SK-N-SH (cell line): ENCODE measurements around the gene C5orf58. TPM values are rescaled to one million over a fixed set of nuclear protein-coding genes. Genes with fewer than 3 reads are reported as not detected.

Experiments used
- CTCF ChIA-PET: fragments of 300-600, 350-600 bp; formaldehyde crosslinking; extraction: SDS; loops from one replicate; lab custom pipeline; 2021; lab: Yijun Ruan, JAX
- POLR2A ChIA-PET: fragments of 350-600 bp; sonication (Branson Sonifier 250); formaldehyde crosslinking; extraction: SDS; loops from one replicate; lab custom pipeline; 2020; ENCODE audit warnings: antibody characterized with exemption, inconsistent platforms; lab: Yijun Ruan, JAX
- DNase-seq: peaks from one replicate; pipeline ENCODE4 v3.0.0; 2012
- H2AFZ ChIP-seq: fragments of 200-600 bp; sonication (generic); 2 replicates; pipeline ENCODE4 v1.8.1; 2016; ENCODE audit warnings: antibody characterized with exemption, mild to moderate bottlenecking, low read depth
- H3F3A ChIP-seq: fragments of 200-600 bp; sonication (generic); replicated peaks from 2 replicates; pipeline ENCODE3; 2016; ENCODE audit warnings: antibody characterized with exemption, mild to moderate bottlenecking; ENCODE audit not compliant: insufficient read depth
- H3K27ac ChIP-seq, 2 experiments: fragments of 200-500 bp in 1 of 2; fragments of 200-600 bp in 1 of 2; sonication (Bioruptor generic) in 1 of 2; sonication (generic), shearing (Covaris generic) in 1 of 2; 2 replicates each; pipeline versions ENCODE4 v1.5.1 to v1.6.1; 2014 to 2016; ENCODE audit warnings: low read depth in 2 of 2, inconsistent platforms in 1 of 2, low read length in 1 of 2, mild to moderate bottlenecking in 1 of 2, mixed read lengths in 1 of 2
- H3K27me3 ChIP-seq: fragments of 200-600 bp; sonication (generic), shearing (Covaris generic); 2 replicates; pipeline ENCODE4 v1.6.1; 2016; ENCODE audit warnings: mixed run types; ENCODE audit not compliant: insufficient read depth
- H3K36me3 ChIP-seq, 2 experiments: fragments of 200-500 bp in 1 of 2; fragments of 200-600 bp in 1 of 2; sonication (Bioruptor generic) in 1 of 2; sonication (generic) in 1 of 2; replicated peaks in 1 of 2; 2 replicates each; pipeline versions ENCODE3 to v1.5.1; 2014 to 2016; ENCODE audit warnings: low read length in 1 of 2, mild to moderate bottlenecking in 1 of 2; ENCODE audit not compliant: insufficient read depth in 2 of 2, control insufficient read depth in 1 of 2
- H3K4me1 ChIP-seq, 2 experiments: fragments of 200-500 bp in 1 of 2; fragments of 200-600 bp in 1 of 2; sonication (Bioruptor generic) in 1 of 2; sonication (generic), shearing (Covaris generic) in 1 of 2; 2 replicates each; pipeline versions ENCODE4 v1.5.1 to v1.6.1; 2014 to 2016; ENCODE audit warnings: low read depth in 1 of 2, low read length in 1 of 2, mixed run types in 1 of 2; ENCODE audit not compliant: insufficient read depth in 2 of 2, control insufficient read depth in 1 of 2
- H3K4me2 ChIP-seq: fragments of 200-600 bp; sonication (generic), shearing (Covaris generic); 2 replicates; pipeline ENCODE4 v1.6.1; 2017; ENCODE audit warnings: mixed run types
- H3K4me3 ChIP-seq, 2 experiments: fragments of 200-500 bp in 1 of 2; fragments of 200-600 bp in 1 of 2; sonication (Bioruptor generic) in 1 of 2; sonication (generic), shearing (Covaris generic) in 1 of 2; 2 replicates each; pipeline versions ENCODE4 v1.5.1 to v1.8.1; 2014 to 2016; ENCODE audit warnings: low read depth in 2 of 2, inconsistent platforms in 1 of 2, low read length in 1 of 2, mild to moderate bottlenecking in 1 of 2, mixed read lengths in 1 of 2, moderate library complexity in 1 of 2
- H3K79me2 ChIP-seq: fragments of 200-600 bp; sonication (generic); 2 replicates; pipeline ENCODE4 v1.8.1; 2017; ENCODE audit warnings: mild to moderate bottlenecking; ENCODE audit not compliant: insufficient read depth
- H3K9ac ChIP-seq: fragments of 200-600 bp; sonication (generic); 2 replicates; pipeline ENCODE4 v1.6.1; 2017; ENCODE audit warnings: mixed run types
- H3K9me2 ChIP-seq: fragments of 200-600 bp; sonication (generic); 2 replicates; pipeline ENCODE4 v1.6.1; 2017; ENCODE audit warnings: mixed run types
- H3K9me3 ChIP-seq: fragments of 200-600 bp; sonication (generic); 2 replicates; pipeline ENCODE4 v1.6.1; 2017; ENCODE audit warnings: mixed run types, mild to moderate bottlenecking, moderate library complexity
- H4K20me1 ChIP-seq: fragments of 200-600 bp; sonication (generic); 2 replicates; pipeline ENCODE4 v1.6.1; 2017; ENCODE audit warnings: mild to moderate bottlenecking, mixed run types; ENCODE audit not compliant: insufficient read depth
- CHD2 ChIP-seq: fragments of 150-350 bp; IDR thresholded peaks from 2 replicates; pipeline ENCODE4 v1.6.1; 2018; ENCODE audit warnings: low read length; ENCODE audit not compliant: partially characterized antibody
- CTCF ChIP-seq: fragments of 200-600 bp; sonication (generic); IDR thresholded peaks from 2 replicates; pipeline ENCODE4 v1.6.1; 2017; ENCODE audit warnings: antibody characterized with exemption, mild to moderate bottlenecking, moderate library complexity
- ELF1 ChIP-seq: IDR thresholded peaks from 2 replicates; pipeline ENCODE4 v1.4.0; 2012
- EP300 ChIP-seq, 2 experiments: IDR thresholded peaks; 2 replicates each; pipeline versions ENCODE4 v1.4.0 to v1.6.1; 2012; ENCODE audit warnings: borderline replicate concordance in 1 of 2, low read depth in 1 of 2, low read length in 1 of 2
- EZH2phosphoT487 ChIP-seq: fragments of 200-600 bp; sonication (generic); IDR thresholded peaks from 2 replicates; pipeline ENCODE4 v1.6.1; 2017; ENCODE audit warnings: low read depth, mixed run types, mild to moderate bottlenecking, antibody characterized with exemption, moderate library complexity, borderline replicate concordance
- FOSL2 ChIP-seq: IDR thresholded peaks from 2 replicates; pipeline ENCODE4 v1.4.0; 2012; ENCODE audit warnings: low read depth, mild to moderate bottlenecking, moderate library complexity, borderline replicate concordance
- GATA2 ChIP-seq: sonication (generic); formaldehyde crosslinking; IDR thresholded peaks from 2 replicates; pipeline ENCODE4 v1.5.0; 2020; ENCODE audit warnings: mild to moderate bottlenecking, missing genetic modification reagents
- IRF3 ChIP-seq: fragments of 150-350 bp; IDR thresholded peaks from 2 replicates; pipeline ENCODE4 v1.6.1; 2016; ENCODE audit warnings: mild to moderate bottlenecking, low read depth, low read length
- JUND ChIP-seq: IDR thresholded peaks from 2 replicates; pipeline ENCODE4 v1.4.0; 2012
- MEF2A ChIP-seq: IDR thresholded peaks from 2 replicates; pipeline ENCODE4 v1.4.0; 2012; ENCODE audit warnings: low read depth, borderline replicate concordance
- MXI1 ChIP-seq: IDR thresholded peaks from 2 replicates; pipeline ENCODE4 v1.6.1; 2012; ENCODE audit warnings: mild to moderate bottlenecking, low read depth, low read length, improper control_type of control experiment
- NRF1 ChIP-seq: IDR thresholded peaks from 2 replicates; pipeline ENCODE4 v1.6.1; 2012; ENCODE audit warnings: low read depth, mild to moderate bottlenecking, low read length
- PBX3 ChIP-seq: IDR thresholded peaks from 2 replicates; pipeline ENCODE4; 2012
- RAD21 ChIP-seq: IDR thresholded peaks from 2 replicates; pipeline ENCODE4 v1.6.1; 2012; ENCODE audit warnings: mild to moderate bottlenecking, low read length
- RXRA ChIP-seq: IDR thresholded peaks from 2 replicates; pipeline ENCODE4 v1.4.0; 2012; ENCODE audit warnings: low read depth, mild to moderate bottlenecking, borderline replicate concordance
- SMC3 ChIP-seq: IDR thresholded peaks from 2 replicates; pipeline ENCODE4 v1.6.1; 2012; ENCODE audit warnings: low read depth, low read length, improper control_type of control experiment
- TAF1 ChIP-seq: IDR thresholded peaks from 2 replicates; pipeline ENCODE4 v1.6.1; 2012; ENCODE audit warnings: low read depth, mild to moderate bottlenecking, low read length, moderate library complexity, borderline replicate concordance
- TEAD4 ChIP-seq: IDR thresholded peaks from 2 replicates; pipeline ENCODE4 v1.4.0; 2012; ENCODE audit warnings: mild to moderate bottlenecking, borderline replicate concordance; ENCODE audit not compliant: insufficient read depth
- USF1 ChIP-seq: IDR thresholded peaks from 2 replicates; pipeline ENCODE4 v1.4.0; 2012; ENCODE audit warnings: low read depth, borderline replicate concordance
- USF2 ChIP-seq: fragments of 150-350 bp; IDR thresholded peaks from 2 replicates; pipeline ENCODE4 v1.6.1; 2017; ENCODE audit warnings: antibody characterized with exemption, low read length, low read depth, borderline replicate concordance
- YY1 ChIP-seq: IDR thresholded peaks from 2 replicates; pipeline ENCODE4 v1.4.0; 2012; ENCODE audit warnings: low read depth, mild to moderate bottlenecking
- WGBS: methylation state at CpG from one replicate; pipeline ENCODE4 v1.1.6; 2017; ENCODE audit warnings: low lambda C conversion rate; 5-methylcytosine and 5-hydroxymethylcytosine counted together
- polyA plus RNA-seq, 3 experiments: library from polyadenylated mRNA; depleted of rRNA; stranded (reverse); fragments of >200 nt; gene quantifications; 2 replicates each; pipeline ENCODE4 v1.2.3, GENCODE V29; 2012

C5orf58 gene
- polyA plus RNA-seq, 1 of the 3 experiments (the other 2 are of a cell fraction) = not detected

- TF ChIP-seq USF1 = no peak
- peak; percentile 92 for TF ChIP-seq SMC3
- TF ChIP-seq CHD2 = no peak
- no peak for TF ChIP-seq PBX3
- peak; percentile 75 for TF ChIP-seq CTCF
- no peak for TF ChIP-seq JUND
- TF ChIP-seq RXRA = no peak
- TF ChIP-seq RAD21 = peak; percentile 98
- no peak for TF ChIP-seq YY1
- H3F3A ChIP-seq = peaks cover 9% of the 10 kb centered on the region
- DNase-seq = peak; percentile 57
- no peak overlapping the region for H3K9ac ChIP-seq
- no peaks in the 10 kb centered on the region for H3K9me2 ChIP-seq
- no peaks in the 10 kb centered on the region for H3K79me2 ChIP-seq
- CTCF ChIA-PET = interaction anchor here (0.5 to 8.3 kb wide), 45 partner anchors 9 to 1765 kb away, joined by 3 to 143 read pairs (median 4); partner anchors contain the start of gene DOCK2
- no peaks in the 10 kb centered on the region for H3K27me3 ChIP-seq
- no peaks in the 10 kb centered on the region for H4K20me1 ChIP-seq
- POLR2A ChIA-PET = no interaction called here
- no peaks in the 10 kb centered on the region for H3K9me3 ChIP-seq
- no peak overlapping the region for H3K4me2 ChIP-seq
- H3K4me3 ChIP-seq = no peak overlapping the region; a peak in 1 of 4 replicates
- H3K36me3 ChIP-seq = no peaks in the 10 kb centered on the region
- peaks cover 0 to 15% of the 10 kb centered on the region in 2 experiments; a peak in 1 of 4 replicates for H3K4me1 ChIP-seq
- H2AFZ ChIP-seq = no peak overlapping the region
- H3K27ac ChIP-seq = no peak overlapping the region
Observed at GRCh38 chr5:170216257-170216864, 16.4 kb upstream of the C5orf58 start.

GRCh38 chr5:170217831-170218230, 15.0 kb upstream of the C5orf58 start:
- H3K4me2 ChIP-seq = no peak overlapping the region
- no peaks in the 10 kb centered on the region for H3K79me2 ChIP-seq
- H3K4me3 ChIP-seq = no peak overlapping the region
- ChIA-PET CTCF (interaction anchor here (1.2 to 11.9 kb wide), 7 partner anchors 9 to 516 kb away, joined by 4 to 257 read pairs (median 30); no protein-coding TSS in a partner anchor), POLR2A (no interaction called here)
- H2AFZ ChIP-seq = no peak overlapping the region
- H3F3A ChIP-seq = peaks cover 9% of the 10 kb centered on the region
- WGBS = 69% methylated on average over 5 of the region's 5 CpGs
- H3K4me1 ChIP-seq = peaks cover 0 to 15% of the 10 kb centered on the region in 2 experiments; a peak in 1 of 4 replicates
- H3K9me2 ChIP-seq = no peaks in the 10 kb centered on the region
- no peaks in the 10 kb centered on the region for H3K27me3 ChIP-seq
- no peak overlapping the region for H3K9ac ChIP-seq
- no peaks in the 10 kb centered on the region for H3K36me3 ChIP-seq
- H3K9me3 ChIP-seq = no peaks in the 10 kb centered on the region
- DNase-seq = no peak
- H4K20me1 ChIP-seq = no peaks in the 10 kb centered on the region
- H3K27ac ChIP-seq = no peak overlapping the region
- no peak for TF ChIP-seq USF2
- TF ChIP-seq GATA2 (CRISPR knock-in tag) = no peak
- TF ChIP-seq ELF1 = no peak
- no peak for TF ChIP-seq JUND
- no peak for TF ChIP-seq SMC3
- TF ChIP-seq NRF1 = no peak
- no peak for TF ChIP-seq MEF2A
- no peak for TF ChIP-seq EZH2phosphoT487
- TF ChIP-seq RAD21 = no peak
- TF ChIP-seq CHD2 = no peak
- no peak for TF ChIP-seq EP300 (IDR thresholded peaks at IDR 0.05; ENCODE audit: borderline replicate concordance in 1 of 2, low read depth in 1 of 2, low read length in 1 of 2)
- no peak for TF ChIP-seq YY1
- TF ChIP-seq TAF1 = no peak
- TF ChIP-seq TEAD4 = no peak
- no peak for TF ChIP-seq IRF3
- no peak for TF ChIP-seq RXRA
- TF ChIP-seq FOSL2 = no peak
- TF ChIP-seq MXI1 = no peak
